ENCODE data around the gene NCAM2. TPM values are rescaled to one million over a fixed set of nuclear protein-coding genes. Genes with fewer than 3 reads are reported as not detected.

The NCAM2 gene
- total RNA-seq, 4 donors from 2014 or later = 4.2 to 7.5 (median 4.9) TPM

DNA sequence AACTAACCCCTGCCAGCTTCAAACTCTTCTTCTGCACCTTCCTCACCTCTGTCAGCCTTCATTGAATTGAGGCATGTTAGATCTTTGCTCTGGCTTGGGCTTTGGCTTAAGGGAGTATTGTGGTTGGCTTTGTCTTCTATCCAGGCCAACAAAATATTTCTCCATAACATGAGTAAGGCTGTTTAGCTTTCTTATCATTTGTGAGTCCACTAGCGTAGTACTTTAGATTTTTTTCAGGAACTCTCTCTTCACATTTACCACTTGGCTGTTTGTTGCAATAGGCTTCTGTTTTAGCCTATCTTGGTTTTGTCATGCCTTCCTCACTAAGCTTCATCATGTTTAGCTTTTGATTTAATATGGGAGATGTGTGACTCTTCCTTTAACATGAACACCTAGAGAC is 417.5 kb downstream of the NCAM2 start:
- Histone ChIP-seq H3K4me3 (no peak overlapping the region), H3K27ac (replicated peaks in 1 of 4) (no peak overlapping the region), H3K4me1 (no peaks in the 10 kb centered on the region), H3K27me3 (no peaks in the 10 kb centered on the region), H3K36me3 (no peaks in the 10 kb centered on the region), H3K9me3 (no peaks in the 10 kb centered on the region)
- TF ChIP-seq POLR2AphosphoS5 (IDR thresholded peaks at IDR 0.05) (no peak), POLR2A (IDR thresholded peaks at IDR 0.05; ENCODE audit: low read depth) (no peak), EP300 (IDR thresholded peaks at IDR 0.05) (no peak)
- TF ChIP-seq, protein P1, sequence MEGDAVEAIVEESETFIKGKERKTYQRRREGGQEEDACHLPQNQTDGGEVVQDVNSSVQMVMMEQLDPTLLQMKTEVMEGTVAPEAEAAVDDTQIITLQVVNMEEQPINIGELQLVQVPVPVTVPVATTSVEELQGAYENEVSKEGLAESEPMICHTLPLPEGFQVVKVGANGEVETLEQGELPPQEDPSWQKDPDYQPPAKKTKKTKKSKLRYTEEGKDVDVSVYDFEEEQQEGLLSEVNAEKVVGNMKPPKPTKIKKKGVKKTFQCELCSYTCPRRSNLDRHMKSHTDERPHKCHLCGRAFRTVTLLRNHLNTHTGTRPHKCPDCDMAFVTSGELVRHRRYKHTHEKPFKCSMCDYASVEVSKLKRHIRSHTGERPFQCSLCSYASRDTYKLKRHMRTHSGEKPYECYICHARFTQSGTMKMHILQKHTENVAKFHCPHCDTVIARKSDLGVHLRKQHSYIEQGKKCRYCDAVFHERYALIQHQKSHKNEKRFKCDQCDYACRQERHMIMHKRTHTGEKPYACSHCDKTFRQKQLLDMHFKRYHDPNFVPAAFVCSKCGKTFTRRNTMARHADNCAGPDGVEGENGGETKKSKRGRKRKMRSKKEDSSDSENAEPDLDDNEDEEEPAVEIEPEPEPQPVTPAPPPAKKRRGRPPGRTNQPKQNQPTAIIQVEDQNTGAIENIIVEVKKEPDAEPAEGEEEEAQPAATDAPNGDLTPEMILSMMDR (IDR thresholded peaks at IDR 0.05) = no peak
- 87% methylated on average over 1 of the region's 1 CpG for WGBS
- no peak for DNase-seq (ENCODE audit: extremely low spot score)
- intact Hi-C loops (cut with DNase I) = no loop called here

DNA sequence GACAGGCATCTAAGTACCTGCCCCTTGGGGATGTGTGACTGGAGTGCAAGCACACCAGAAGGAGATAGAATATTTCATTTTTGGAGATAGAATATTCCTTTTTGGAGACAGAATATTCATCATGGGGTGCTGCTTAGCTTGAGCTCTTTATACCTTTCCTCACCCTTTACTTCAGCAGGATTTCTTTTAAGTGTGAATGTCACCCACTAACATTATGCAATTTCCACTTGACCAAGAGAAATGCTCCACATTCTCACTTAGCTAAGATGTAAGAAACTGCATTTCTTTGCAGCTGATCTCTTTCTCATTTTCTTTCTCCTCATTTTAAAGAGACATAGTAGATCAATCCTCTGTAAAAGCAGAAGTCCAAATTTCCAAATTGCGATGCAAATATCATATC is 436.7 kb downstream of the NCAM2 start:
- WGBS = 88% methylated on average over 1 of the region's 1 CpG
- no peak for DNase-seq (ENCODE audit: extremely low spot score)
- H3K27ac ChIP-seq (replicated peaks in 1 of 4) = no peak overlapping the region
- no peak for TF ChIP-seq POLR2AphosphoS5 (IDR thresholded peaks at IDR 0.05)
- TF ChIP-seq, protein P1 (IDR thresholded peaks at IDR 0.05) = no peak
- TF ChIP-seq POLR2A (IDR thresholded peaks at IDR 0.05; ENCODE audit: low read depth) = no peak
- TF ChIP-seq EP300 (IDR thresholded peaks at IDR 0.05) = no peak
- no peaks in the 10 kb centered on the region for H3K27me3 ChIP-seq
- no peaks in the 10 kb centered on the region for H3K4me1 ChIP-seq
- intact Hi-C loops (cut with DNase I) = no loop called here
- H3K9me3 ChIP-seq = no peaks in the 10 kb centered on the region
- H3K4me3 ChIP-seq = no peak overlapping the region
- H3K36me3 ChIP-seq = no peaks in the 10 kb centered on the region

DNA sequence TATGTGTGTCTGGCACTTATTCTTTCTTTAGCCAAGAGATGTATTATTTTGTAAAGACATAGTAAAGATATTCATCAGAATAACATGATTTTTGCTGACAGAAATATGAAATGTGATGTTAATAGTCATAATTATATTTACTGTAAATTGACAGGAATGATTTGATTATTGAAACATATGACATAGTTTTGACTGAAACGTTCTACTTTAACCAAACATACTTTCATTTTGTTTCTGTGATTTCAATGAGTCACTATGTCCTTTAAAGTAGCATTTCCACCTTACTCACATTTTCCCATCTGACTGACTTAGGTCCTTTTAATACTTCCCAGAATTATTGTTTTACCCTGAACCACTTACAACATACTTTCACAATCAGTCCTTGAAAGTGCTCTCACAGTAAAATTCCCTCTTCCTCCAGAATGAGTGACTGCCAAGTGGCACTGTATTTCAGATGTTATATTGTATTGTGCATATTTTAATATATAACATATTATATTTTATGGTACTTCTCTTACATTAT is 437.9 kb downstream of the NCAM2 start:
- no peak for DNase-seq (ENCODE audit: extremely low spot score)
- intact Hi-C loops (cut with DNase I) = no loop called here
- no peaks in the 10 kb centered on the region for H3K4me1 ChIP-seq
- H3K4me3 ChIP-seq = no peak overlapping the region
- no peak for TF ChIP-seq EP300 (IDR thresholded peaks at IDR 0.05)
- TF ChIP-seq, protein P1 (IDR thresholded peaks at IDR 0.05) = no peak
- no peak for TF ChIP-seq POLR2A (IDR thresholded peaks at IDR 0.05; ENCODE audit: low read depth)
- TF ChIP-seq POLR2AphosphoS5 (IDR thresholded peaks at IDR 0.05) = no peak
- H3K27ac ChIP-seq (replicated peaks in 1 of 4) = no peak overlapping the region
- H3K36me3 ChIP-seq = no peaks in the 10 kb centered on the region
- 35% methylated on average over 1 of the region's 1 CpG for WGBS
- no peaks in the 10 kb centered on the region for H3K27me3 ChIP-seq
- H3K9me3 ChIP-seq = no peaks in the 10 kb centered on the region

DNA sequence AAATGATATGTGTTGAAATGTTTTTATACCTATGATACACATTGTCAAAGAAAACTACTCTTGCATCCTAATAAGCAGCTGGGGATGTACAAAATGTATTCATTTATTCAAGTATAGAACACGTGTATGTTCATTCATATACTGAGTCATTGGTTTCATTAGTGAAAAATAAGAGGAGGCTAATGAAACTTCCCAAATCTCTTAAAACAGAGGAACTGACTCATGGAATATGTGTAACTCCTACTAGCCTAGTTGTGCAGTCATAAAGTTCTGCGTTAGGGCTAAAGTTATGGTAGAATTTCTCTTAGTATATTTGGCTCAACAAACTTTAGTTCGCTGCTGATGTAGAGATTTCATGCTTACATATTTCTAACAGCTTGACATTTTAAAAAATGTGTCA is 441.6 kb downstream of the NCAM2 start:
- 88% methylated on average over 3 of the region's 3 CpGs for WGBS
- TF ChIP-seq, protein P1 (IDR thresholded peaks at IDR 0.05) = no peak
- no peak for TF ChIP-seq EP300 (IDR thresholded peaks at IDR 0.05)
- no peak for TF ChIP-seq POLR2A (IDR thresholded peaks at IDR 0.05; ENCODE audit: low read depth)
- TF ChIP-seq POLR2AphosphoS5 (IDR thresholded peaks at IDR 0.05) = no peak
- intact Hi-C loops (cut with DNase I) = no loop called here

DNA sequence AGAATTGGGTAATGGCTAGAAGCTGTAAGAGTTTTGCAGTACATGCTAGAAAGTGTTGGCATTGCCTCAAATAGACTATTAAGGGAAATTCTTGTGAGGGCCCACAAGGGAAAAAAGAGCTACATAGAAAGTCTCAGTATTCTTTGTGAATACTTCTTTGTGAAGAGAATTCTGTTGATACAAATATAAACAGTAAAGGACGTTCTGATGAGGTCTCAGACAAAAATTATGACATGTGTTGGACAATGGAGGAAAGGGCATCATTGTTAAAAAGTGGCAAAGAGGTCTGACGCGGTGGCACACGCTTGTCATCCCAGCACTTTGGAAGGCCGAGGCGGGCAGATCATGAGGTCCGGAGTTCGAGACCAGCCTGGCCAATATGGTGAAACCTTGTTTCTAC is 458.9 kb downstream of the NCAM2 start:
- no peaks in the 10 kb centered on the region for H3K36me3 ChIP-seq
- H3K4me1 ChIP-seq = no peaks in the 10 kb centered on the region
- DNase-seq (ENCODE audit: extremely low spot score) = no peak
- 86% methylated on average over 8 of the region's 8 CpGs for WGBS
- H3K27ac ChIP-seq (replicated peaks in 1 of 4) = no peak overlapping the region
- TF ChIP-seq EP300 (IDR thresholded peaks at IDR 0.05) = no peak
- no peak for TF ChIP-seq POLR2AphosphoS5 (IDR thresholded peaks at IDR 0.05)
- TF ChIP-seq, protein P1 (IDR thresholded peaks at IDR 0.05) = no peak
- TF ChIP-seq POLR2A (IDR thresholded peaks at IDR 0.05; ENCODE audit: low read depth) = no peak
- no peaks in the 10 kb centered on the region for H3K9me3 ChIP-seq
- intact Hi-C loops (cut with DNase I) = no loop called here
- H3K27me3 ChIP-seq = no peaks in the 10 kb centered on the region
- H3K4me3 ChIP-seq = no peak overlapping the region

More for the DNA sequence above, 441.6 kb downstream of the NCAM2 start:
- Histone ChIP-seq H3K36me3 (no peaks in the 10 kb centered on the region), H3K4me1 (no peaks in the 10 kb centered on the region), H3K4me3 (no peak overlapping the region), H3K9me3 (no peaks in the 10 kb centered on the region), H3K27me3 (no peaks in the 10 kb centered on the region), H3K27ac (replicated peaks in 1 of 4) (no peak overlapping the region)
- DNase-seq (ENCODE audit: extremely low spot score) = no peak

Measured in esophagus muscularis mucosa (tissue), 4 donors.